Retinal pigment epithelial cell (primary cell): ENCODE data around the gene ARSG.

Experiments used
- DNase-seq: peaks from one replicate; pipeline ENCODE4 v3.0.0-alpha.2; 2010; ENCODE audit warnings: low read depth
- H3K4me3 ChIP-seq: 2 replicates; pipeline ENCODE4 v1.5.1; 2011; ENCODE audit warnings: mild to moderate bottlenecking, low read length, control low read depth, moderate library complexity
- TF ChIP-seq, protein P1 (sequence below): conservative IDR thresholded peaks from 2 replicates; pipeline ENCODE4 v1.5.1; 2011; ENCODE audit warnings: low read depth, low read length, control low read depth, inconsistent platforms

The ARSG gene

DNA sequence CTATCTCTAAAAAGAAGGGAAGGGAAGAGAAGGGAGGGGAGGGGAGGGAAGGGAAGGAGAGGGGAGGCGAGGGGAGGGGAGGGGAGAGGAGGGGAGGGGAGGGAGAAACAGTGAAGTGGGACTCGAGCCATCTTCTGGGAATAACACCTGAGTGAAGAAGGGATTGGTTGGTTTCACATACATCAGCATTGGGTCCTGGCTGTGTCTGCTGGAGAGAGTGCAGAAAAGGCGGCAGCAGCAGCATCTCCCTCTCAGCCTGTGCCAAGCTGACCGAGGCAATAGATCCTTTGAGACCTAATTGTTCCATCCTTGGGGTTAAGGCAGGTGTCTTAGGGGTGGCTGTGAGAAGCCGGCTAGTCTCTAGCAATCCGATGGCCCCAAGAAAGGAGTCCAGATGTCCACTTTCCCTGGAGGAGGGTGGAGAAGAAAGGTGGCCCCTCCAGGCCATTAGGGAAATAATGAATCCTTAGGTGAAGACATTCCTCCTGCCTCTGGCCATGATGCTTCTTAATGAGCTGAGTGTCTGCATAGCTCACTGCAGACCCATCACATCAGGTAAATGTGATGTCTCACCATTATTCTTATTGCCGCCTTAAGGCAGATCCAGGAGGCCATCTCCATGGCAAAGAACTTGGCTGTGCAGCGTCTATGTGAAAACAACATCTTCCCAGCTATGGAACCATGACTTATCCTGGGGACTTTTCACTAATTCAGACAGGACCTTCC, 94.4 kb downstream of the ARSG start:
- H3K4me3 ChIP-seq, result no peak overlapping the region
- TF ChIP-seq, protein P1, sequence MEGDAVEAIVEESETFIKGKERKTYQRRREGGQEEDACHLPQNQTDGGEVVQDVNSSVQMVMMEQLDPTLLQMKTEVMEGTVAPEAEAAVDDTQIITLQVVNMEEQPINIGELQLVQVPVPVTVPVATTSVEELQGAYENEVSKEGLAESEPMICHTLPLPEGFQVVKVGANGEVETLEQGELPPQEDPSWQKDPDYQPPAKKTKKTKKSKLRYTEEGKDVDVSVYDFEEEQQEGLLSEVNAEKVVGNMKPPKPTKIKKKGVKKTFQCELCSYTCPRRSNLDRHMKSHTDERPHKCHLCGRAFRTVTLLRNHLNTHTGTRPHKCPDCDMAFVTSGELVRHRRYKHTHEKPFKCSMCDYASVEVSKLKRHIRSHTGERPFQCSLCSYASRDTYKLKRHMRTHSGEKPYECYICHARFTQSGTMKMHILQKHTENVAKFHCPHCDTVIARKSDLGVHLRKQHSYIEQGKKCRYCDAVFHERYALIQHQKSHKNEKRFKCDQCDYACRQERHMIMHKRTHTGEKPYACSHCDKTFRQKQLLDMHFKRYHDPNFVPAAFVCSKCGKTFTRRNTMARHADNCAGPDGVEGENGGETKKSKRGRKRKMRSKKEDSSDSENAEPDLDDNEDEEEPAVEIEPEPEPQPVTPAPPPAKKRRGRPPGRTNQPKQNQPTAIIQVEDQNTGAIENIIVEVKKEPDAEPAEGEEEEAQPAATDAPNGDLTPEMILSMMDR, result no peak
- DNase-seq, result no peak

DNA sequence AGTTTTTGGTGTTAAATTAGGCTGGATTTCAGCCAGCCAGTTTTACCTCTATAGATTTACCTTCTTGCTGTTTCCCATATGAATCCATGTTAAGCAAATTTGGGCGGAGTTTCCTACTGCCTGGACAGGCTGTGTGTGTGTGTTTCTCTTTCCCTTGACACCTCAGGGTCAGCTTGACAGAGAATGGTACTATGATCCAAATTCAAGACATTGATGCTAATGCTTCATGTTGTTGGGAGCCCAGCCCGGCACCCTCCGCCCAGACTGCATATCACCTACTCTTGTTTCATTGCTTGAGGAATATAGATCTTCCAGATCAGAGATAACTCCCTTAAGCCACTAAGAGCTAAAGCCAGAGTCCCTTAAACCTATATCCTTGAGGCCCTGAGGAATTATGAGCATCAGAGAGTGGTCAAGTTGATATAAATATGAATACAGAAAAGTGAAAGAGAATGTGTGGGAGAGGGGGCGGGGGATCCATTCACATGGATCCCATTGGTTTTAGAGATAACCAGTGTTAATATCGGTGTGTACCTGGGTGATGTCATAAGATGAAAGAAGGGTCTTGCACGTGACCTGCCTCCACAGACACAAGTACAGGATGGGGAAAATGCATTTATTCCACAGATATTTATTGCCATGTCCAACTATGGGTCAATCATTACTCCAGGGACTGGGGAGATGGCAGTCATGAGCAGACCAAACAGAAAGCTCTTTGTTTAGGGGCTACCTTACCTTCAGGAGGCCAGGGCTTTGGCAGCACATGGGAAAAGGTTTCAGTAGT, 96.3 kb downstream of the ARSG start:
- no peak for DNase-seq
- no peak overlapping the region for H3K4me3 ChIP-seq

GRCh38 chr17:68389041-68389440, 97.7 kb downstream of the ARSG start:
- H3K4me3 ChIP-seq, result no peak overlapping the region
- no peak for DNase-seq
- TF ChIP-seq, protein P1, result no peak

More for the DNA sequence above, 96.3 kb downstream of the ARSG start:
- TF ChIP-seq, protein P1, result no peak

DNA sequence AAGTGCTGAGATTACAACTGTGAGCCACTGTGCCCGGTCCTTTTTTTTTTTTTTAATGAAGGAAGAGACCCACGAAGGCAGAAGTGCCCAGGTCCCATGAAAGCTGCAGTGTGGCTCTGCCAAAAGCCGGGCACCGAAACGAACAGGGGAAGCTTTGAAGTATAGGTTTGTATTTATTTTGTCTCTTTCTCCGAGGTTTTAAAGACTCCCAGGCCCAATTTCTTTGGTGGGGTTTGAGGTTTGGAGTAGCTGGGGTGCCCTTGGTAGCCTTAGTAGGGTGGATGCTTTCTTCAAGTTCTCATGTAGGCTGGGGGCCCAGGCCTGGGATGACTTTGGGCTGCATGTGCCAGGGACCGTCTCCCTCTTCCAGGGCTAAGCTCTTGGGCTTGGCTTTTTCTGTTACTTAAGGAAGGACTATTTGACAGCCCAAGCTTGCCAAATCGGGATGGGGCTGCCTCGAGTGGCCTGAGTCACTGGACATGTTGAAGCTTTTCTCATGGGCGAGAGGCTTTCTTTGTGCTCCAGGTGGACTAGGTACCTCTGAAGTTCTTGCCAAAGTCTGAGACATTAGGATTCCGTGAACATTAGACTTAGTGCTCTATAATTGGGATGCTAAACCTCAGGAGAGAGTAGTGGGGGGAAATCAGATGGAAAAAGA, 99.7 kb downstream of the ARSG start:
- TF ChIP-seq, protein P1, result no peak
- DNase-seq, result no peak
- H3K4me3 ChIP-seq, result no peak overlapping the region

DNA sequence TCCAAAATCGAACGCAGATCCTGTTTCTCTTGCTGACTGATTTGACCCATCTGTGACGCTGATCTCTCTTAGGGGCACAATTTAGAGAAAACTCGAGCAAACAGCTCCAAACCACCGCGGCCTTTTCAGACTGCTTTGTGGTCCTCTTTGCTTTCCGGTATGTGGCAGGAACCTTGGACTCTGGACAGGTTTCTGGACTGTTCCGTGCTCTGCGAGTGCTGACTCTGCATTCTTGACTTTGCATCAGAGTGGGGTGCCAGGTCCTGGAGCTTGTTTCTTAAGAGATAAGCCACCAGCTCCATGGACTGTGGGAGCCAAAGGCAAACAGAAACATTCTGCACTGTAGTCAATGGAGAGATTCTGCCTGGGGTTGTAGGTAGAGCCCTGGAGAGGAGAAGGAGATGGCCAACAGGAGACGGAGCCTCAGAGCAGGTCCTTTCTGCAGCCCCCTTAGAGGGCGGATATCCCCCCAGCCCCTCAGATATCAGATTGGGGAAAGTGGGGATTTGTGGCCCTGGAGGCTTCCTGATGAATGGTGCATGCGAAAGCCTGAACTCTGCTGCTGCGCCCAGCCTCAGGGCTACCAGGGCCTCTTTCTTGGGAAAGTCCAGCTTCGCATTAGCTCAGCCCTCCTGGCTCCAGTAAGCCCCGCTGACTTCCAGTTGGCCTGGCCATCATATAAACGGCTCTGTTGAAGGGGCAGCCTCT, 100.4 kb downstream of the ARSG start:
- no peak overlapping the region for H3K4me3 ChIP-seq
- TF ChIP-seq, protein P1, result no peak
- DNase-seq, result no peak

DNA sequence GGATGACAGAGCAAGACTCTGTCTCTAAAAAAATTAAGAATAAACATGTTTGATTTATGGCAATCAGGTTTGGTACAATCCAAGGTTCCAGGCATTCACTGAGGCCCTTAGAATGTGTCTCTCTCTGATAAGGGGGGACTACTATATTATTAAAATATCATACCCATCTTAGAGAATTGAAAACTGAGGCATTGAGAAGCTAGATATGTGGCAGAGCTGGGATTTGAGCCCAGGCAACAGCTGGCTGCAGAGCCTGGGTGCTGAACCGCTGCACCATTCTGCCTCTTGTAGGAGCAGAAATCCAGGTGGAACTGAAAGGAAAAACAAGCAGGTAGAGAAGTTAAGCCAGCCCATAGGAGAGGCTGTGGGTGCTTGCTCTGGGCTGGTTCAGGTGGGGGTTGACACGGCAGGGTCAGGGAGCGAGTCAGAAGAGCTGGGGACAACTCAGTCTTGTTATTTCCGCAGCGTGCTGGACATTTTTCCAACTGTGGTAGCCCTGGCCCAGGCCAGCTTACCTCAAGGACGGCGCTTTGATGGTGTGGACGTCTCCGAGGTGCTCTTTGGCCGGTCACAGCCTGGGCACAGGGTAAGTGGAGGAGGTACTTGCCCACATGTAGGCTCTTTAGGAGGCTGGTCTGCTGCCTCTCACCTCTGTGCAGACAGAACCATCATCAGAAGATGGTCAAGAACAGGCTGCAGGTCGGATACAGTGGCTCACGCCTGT, 103.5 kb downstream of the ARSG start:
- H3K4me3 ChIP-seq, result no peak overlapping the region
- TF ChIP-seq, protein P1, result no peak
- no peak for DNase-seq
